ENCODE results near the gene USP3. TPM values are rescaled to one million over a fixed set of nuclear protein-coding genes. Genes with fewer than 3 reads are reported as not detected.
A peak's percentile ranks its signal among the peaks of the same experiment; 100 is the strongest.

USP3 gene
- total RNA-seq, 3 donors from 2014 or later = 65.6 to 101 (median 67.3) TPM

DNA sequence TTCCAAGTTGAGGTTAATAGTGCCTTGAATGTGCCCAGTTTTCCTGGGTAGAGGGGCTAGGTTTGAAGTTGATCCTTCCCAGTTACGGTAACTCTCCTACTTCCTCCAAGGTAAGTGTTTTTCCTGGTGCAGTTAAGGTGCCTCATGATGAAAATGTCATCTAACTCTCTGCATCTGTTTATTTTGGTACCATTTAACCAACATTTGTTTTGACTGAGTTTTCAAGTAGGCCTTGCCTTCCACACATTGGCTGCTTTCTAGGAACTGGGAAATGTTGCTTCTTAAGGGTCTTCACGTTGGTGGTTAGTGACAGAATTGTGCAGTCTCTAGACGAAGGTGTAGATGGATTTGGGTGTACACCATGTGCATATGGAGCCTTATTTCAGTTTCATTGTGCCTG is 31.3 kb downstream of the USP3 start:
- Histone ChIP-seq H3K36me3 (ENCODE audit: low read depth) (no peaks in the 10 kb centered on the region), H3K4me3 (no peak overlapping the region), H3K9me3 (no peaks in the 10 kb centered on the region), H3K4me1 (ENCODE audit: low read depth) (peaks cover 49% of the 10 kb centered on the region)
- no peak for DNase-seq
- intact Hi-C loops (cut with DNase I, micrococcal nuclease) = no loop called here
- TF ChIP-seq, protein P1, sequence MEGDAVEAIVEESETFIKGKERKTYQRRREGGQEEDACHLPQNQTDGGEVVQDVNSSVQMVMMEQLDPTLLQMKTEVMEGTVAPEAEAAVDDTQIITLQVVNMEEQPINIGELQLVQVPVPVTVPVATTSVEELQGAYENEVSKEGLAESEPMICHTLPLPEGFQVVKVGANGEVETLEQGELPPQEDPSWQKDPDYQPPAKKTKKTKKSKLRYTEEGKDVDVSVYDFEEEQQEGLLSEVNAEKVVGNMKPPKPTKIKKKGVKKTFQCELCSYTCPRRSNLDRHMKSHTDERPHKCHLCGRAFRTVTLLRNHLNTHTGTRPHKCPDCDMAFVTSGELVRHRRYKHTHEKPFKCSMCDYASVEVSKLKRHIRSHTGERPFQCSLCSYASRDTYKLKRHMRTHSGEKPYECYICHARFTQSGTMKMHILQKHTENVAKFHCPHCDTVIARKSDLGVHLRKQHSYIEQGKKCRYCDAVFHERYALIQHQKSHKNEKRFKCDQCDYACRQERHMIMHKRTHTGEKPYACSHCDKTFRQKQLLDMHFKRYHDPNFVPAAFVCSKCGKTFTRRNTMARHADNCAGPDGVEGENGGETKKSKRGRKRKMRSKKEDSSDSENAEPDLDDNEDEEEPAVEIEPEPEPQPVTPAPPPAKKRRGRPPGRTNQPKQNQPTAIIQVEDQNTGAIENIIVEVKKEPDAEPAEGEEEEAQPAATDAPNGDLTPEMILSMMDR (IDR thresholded peaks at IDR 0.05) = no peak
- ATAC-seq = no peak

DNA sequence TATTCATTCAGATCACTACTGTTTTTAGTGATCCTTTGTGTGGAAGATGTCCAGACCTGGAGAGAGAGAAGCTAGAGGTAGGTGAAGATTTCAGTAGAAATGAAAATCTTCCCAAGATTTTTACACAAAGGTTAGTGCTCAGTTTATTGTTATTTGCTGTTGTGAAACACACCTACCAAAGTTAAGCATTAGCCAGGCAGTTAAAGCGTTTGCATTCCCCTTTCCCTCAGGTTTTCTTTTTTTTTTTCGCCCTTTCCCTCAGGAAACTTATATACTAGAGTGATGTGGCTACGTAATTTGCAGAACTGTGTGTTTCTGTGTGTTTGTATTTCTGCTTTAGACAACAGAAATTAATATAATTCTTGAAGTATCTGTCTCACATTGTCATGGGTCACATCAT is 34.5 kb downstream of the USP3 start:
- intact Hi-C loops (cut with DNase I, micrococcal nuclease) = no loop called here
- peaks cover 57% of the 10 kb centered on the region for H3K4me1 ChIP-seq (ENCODE audit: low read depth)
- ATAC-seq = peak; percentile 74

DNA sequence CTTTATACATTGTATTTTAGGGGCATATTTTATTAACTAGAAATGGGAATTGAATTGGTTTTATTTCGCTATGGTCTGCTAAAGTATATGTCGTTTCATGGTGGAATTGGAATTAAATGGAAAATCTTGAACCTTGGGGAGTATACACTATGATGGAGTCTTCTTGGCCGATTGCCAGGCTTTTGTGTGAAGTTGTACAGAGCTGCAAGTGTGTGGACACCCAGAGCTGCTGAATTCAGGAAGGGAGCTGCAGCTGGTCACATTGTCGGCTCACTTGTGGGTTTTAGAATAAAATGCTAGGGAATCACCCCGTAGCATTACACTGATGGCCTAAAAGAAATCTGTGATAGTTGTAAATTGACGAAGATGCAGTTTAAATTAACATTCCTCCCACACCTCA is 35.1 kb downstream of the USP3 start:
- TF ChIP-seq, protein P1 (IDR thresholded peaks at IDR 0.05) = no peak
- Histone ChIP-seq H3K4me1 (ENCODE audit: low read depth) (peaks cover 57% of the 10 kb centered on the region), H3K9me3 (no peaks in the 10 kb centered on the region), H3K4me3 (no peak overlapping the region), H3K36me3 (ENCODE audit: low read depth) (no peaks in the 10 kb centered on the region)
- intact Hi-C loops (cut with DNase I, micrococcal nuclease) = no loop called here
- DNase-seq (peak in 1 of 3 donors; percentile 71), ATAC-seq (peak; percentile 68)

More for the DNA sequence above, 34.5 kb downstream of the USP3 start:
- H3K9me3 ChIP-seq = no peaks in the 10 kb centered on the region
- H3K36me3 ChIP-seq (ENCODE audit: low read depth) = no peaks in the 10 kb centered on the region
- DNase-seq = peak in 1 of 3 donors; percentile 43
- H3K4me3 ChIP-seq = no peak overlapping the region
- TF ChIP-seq, protein P1 (IDR thresholded peaks at IDR 0.05) = no peak

DNA sequence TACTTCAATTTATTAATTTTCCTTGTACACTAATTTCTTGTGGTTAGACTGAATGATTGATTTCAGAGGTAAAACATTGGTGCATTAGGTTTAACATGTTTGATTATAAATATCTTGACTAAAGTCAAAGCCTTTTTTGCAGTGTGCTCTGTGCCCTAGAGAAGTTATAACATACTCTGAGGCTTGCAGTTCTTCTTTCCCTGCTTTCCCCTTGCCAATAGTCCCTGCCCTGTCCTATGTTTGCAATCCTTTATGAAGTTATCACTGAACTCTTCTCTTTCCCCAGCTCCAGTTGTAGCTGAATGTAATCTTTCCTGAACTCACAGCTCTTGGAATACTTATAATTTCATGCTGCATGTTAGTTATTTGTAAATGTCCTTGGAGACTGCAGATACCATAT is 35.6 kb downstream of the USP3 start:
- no peak for DNase-seq
- intact Hi-C loops (cut with DNase I, micrococcal nuclease) = no loop called here
- Histone ChIP-seq H3K36me3 (ENCODE audit: low read depth) (no peaks in the 10 kb centered on the region), H3K4me3 (no peak overlapping the region), H3K9me3 (no peaks in the 10 kb centered on the region), H3K4me1 (ENCODE audit: low read depth) (peaks cover 55% of the 10 kb centered on the region)
- peak; percentile 27 for ATAC-seq
- TF ChIP-seq, protein P1 (IDR thresholded peaks at IDR 0.05) = no peak

DNA sequence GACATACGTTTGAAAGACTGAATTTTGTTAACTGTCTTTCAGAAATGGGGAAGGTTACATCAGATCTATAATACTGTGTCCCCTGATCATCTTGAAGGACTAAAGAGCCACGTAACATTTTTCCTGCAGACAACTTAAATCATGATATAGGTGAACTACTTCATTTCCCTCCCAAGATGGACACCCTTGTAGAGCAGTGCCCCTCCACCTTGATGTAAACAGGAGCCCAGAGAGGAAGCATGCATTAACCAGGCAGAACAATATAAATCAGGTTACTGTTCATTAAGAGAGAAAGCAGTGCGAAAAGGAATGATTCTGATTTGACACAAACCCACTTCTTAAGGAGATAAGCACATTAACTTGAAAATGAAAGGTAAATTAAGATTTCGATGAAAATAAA is 36.1 kb downstream of the USP3 start:
- Histone ChIP-seq H3K4me3 (no peak overlapping the region), H3K36me3 (ENCODE audit: low read depth) (no peaks in the 10 kb centered on the region), H3K9me3 (no peaks in the 10 kb centered on the region), H3K4me1 (ENCODE audit: low read depth) (peaks cover 52% of the 10 kb centered on the region)
- DNase-seq (no peak), ATAC-seq (no peak)
- intact Hi-C loops (cut with DNase I, micrococcal nuclease) = no loop called here
- TF ChIP-seq, protein P1 (IDR thresholded peaks at IDR 0.05) = no peak

All from mucosa of descending colon (tissue), 3 donors.